Bronchial epithelial cell (primary cell): ENCODE measurements around the gene AFAP1L1. TPM values are rescaled to one million over a fixed set of nuclear protein-coding genes. Genes with fewer than 3 reads are reported as not detected.
A peak's percentile ranks its signal among the peaks of the same experiment; 100 is the strongest.

Experiments used
- DNase-seq: peaks from one replicate; pipeline ENCODE4 v3.0.0-alpha.2; 2010; ENCODE audit warnings: low read depth
- FAIRE-seq: peaks from 2 replicates; lab custom pipeline; 2011; peaks lifted over from hg19 to GRCh38; lab: Jason Lieb, UNC
- H3K27me3 ChIP-seq: 2 replicates; pipeline ENCODE4 v1.5.1; 2011; ENCODE audit warnings: low read length; ENCODE audit not compliant: control insufficient read depth, insufficient read depth
- H3K36me3 ChIP-seq: 2 replicates; pipeline ENCODE4 v1.5.1; 2011; ENCODE audit warnings: low read length; ENCODE audit not compliant: control insufficient read depth, insufficient read depth
- H3K4me3 ChIP-seq: 2 replicates; pipeline ENCODE4 v1.5.1; 2011; ENCODE audit warnings: mild to moderate bottlenecking, low read depth, low read length, control low read depth
- CTCF ChIP-seq: IDR thresholded peaks from 2 replicates; pipeline ENCODE4 v1.5.1; 2011; ENCODE audit warnings: mild to moderate bottlenecking, moderate library complexity, low read length, control low read depth, inconsistent platforms; ENCODE audit not compliant: insufficient read depth, severe bottlenecking
- total RNA-seq: library from RNA; depleted of rRNA; stranded (reverse); fragments of >200 nt; gene quantifications from 2 replicates; pipeline ENCODE4 v1.2.1, GENCODE V29; 2014

AFAP1L1 gene
- total RNA-seq, 1 donor from 2014 or later, result 17.4 TPM

GRCh38 chr5:149371296-149371962, 99.8 kb downstream of the AFAP1L1 start:
- Histone ChIP-seq H3K4me3 (no peak overlapping the region), H3K27me3 (no peaks in the 10 kb centered on the region), H3K36me3 (no peaks in the 10 kb centered on the region)
- peak; percentile 95 for TF ChIP-seq CTCF
- peak; percentile 46 for DNase-seq
- FAIRE-seq, result no peak

GRCh38 chr5:149372076-149372795, 100.6 kb downstream of the AFAP1L1 start:
- FAIRE-seq (no peak), DNase-seq (no peak)
- no peak overlapping the region for H3K4me3 ChIP-seq
- H3K36me3 ChIP-seq, result no peaks in the 10 kb centered on the region
- no peaks in the 10 kb centered on the region for H3K27me3 ChIP-seq
- TF ChIP-seq CTCF, result no peak

GRCh38 chr5:149372932-149373331, 101.3 kb downstream of the AFAP1L1 start:
- DNase-seq (no peak), FAIRE-seq (no peak)
- Histone ChIP-seq H3K4me3 (no peak overlapping the region), H3K27me3 (no peaks in the 10 kb centered on the region), H3K36me3 (no peaks in the 10 kb centered on the region)
- no peak for TF ChIP-seq CTCF

GRCh38 chr5:149374303-149374702, 102.6 kb downstream of the AFAP1L1 start:
- H3K27me3 ChIP-seq, result no peaks in the 10 kb centered on the region
- DNase-seq, result no peak
- no peak for FAIRE-seq
- no peak for TF ChIP-seq CTCF
- H3K36me3 ChIP-seq, result no peaks in the 10 kb centered on the region
- H3K4me3 ChIP-seq, result no peak overlapping the region

GRCh38 chr5:149374801-149375200, 103.1 kb downstream of the AFAP1L1 start:
- no peak for TF ChIP-seq CTCF
- Histone ChIP-seq H3K4me3 (no peak overlapping the region), H3K36me3 (no peaks in the 10 kb centered on the region), H3K27me3 (no peaks in the 10 kb centered on the region)
- FAIRE-seq, result no peak
- no peak for DNase-seq

- DNase-seq (no peak), FAIRE-seq (peak; percentile 52)
- Histone ChIP-seq H3K27me3 (no peaks in the 10 kb centered on the region), H3K4me3 (no peak overlapping the region), H3K36me3 (no peaks in the 10 kb centered on the region)
- TF ChIP-seq CTCF, result no peak
Measured at GRCh38 chr5:149375434-149375833, 103.8 kb downstream of the AFAP1L1 start.
